ENCODE measurements around the gene GCSAM.

DNA sequence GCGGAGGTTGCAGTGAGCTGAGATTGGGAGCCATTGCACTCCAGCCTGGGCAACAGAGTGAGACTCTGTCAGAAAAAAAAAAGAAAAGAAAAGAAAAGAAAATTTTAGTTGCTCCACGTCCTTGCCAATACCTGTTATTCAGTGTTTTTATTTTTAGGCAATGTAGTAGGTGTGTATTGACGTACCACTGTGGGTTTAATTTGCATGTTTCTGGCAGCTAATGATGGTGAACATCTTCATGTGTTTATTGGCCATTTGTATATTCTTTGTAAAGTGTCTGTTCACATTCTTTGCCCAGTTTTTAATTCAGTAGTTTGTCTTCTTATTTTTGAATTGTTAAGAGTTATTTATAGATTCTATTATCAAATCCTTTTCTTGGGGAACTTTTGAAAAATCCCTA is 38.1 kb upstream of the GCSAM start:
- TF ChIP-seq, protein P1, sequence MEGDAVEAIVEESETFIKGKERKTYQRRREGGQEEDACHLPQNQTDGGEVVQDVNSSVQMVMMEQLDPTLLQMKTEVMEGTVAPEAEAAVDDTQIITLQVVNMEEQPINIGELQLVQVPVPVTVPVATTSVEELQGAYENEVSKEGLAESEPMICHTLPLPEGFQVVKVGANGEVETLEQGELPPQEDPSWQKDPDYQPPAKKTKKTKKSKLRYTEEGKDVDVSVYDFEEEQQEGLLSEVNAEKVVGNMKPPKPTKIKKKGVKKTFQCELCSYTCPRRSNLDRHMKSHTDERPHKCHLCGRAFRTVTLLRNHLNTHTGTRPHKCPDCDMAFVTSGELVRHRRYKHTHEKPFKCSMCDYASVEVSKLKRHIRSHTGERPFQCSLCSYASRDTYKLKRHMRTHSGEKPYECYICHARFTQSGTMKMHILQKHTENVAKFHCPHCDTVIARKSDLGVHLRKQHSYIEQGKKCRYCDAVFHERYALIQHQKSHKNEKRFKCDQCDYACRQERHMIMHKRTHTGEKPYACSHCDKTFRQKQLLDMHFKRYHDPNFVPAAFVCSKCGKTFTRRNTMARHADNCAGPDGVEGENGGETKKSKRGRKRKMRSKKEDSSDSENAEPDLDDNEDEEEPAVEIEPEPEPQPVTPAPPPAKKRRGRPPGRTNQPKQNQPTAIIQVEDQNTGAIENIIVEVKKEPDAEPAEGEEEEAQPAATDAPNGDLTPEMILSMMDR (IDR thresholded peaks at IDR 0.05; ENCODE audit: poor library complexity) = no peak
- TF ChIP-seq EZH2 (IDR thresholded peaks at IDR 0.05; ENCODE audit: borderline replicate concordance) (no peak), EZH2phosphoT487 (IDR thresholded peaks at IDR 0.05; ENCODE audit: low read depth, severe bottlenecking, unreplicated experiment) (no peak)

Measured in hepatocyte (in vitro differentiated cells).